ENCODE data around the gene PTOV1. TPM values are rescaled to one million over a fixed set of nuclear protein-coding genes. Genes with fewer than 3 reads are reported as not detected.

PTOV1 gene
- total and polyA plus RNA-seq, 7 donors = 52.2 to 105 (median 63.8) TPM

DNA sequence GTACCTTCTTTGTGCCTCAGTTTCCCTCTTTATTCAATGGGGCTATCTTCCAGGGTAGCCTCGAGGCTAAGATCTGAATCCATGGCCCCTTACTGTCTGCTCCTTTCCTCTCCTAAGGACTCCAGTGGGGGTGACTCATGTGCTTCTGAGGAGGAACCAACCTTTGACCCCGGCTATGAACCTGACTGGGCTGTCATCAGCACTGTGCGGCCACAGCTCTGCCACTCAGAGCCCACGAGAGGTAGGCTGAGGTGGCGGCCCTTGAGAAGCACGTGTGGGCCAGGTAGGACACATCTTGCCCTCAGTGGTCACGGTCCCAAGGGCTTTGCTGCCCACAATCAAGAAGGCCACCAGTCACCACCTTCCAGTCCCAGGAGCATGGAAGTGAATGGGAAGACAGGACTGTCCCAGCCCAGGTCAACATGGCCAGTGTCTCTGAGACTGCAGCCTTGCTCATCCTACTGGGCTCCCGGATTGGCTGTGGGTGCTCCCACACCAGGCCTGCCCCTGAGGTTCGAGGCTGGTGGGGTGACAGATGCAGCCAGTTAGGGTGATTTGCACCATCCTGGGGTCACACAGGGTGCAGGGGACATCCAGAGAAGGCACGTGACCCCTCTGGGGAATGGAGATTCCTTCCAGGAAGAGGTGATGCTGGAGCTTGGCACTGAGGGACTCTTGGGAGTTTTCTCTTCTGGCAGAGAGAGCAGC, 29.4 kb downstream of the PTOV1 start:
- H3K27me3 ChIP-seq = no peaks in the 10 kb centered on the region
- no peaks in the 10 kb centered on the region for H3K9me3 ChIP-seq
- no peak overlapping the region for H3K27ac ChIP-seq
- DNase-seq = no peak
- TF ChIP-seq, protein P1, sequence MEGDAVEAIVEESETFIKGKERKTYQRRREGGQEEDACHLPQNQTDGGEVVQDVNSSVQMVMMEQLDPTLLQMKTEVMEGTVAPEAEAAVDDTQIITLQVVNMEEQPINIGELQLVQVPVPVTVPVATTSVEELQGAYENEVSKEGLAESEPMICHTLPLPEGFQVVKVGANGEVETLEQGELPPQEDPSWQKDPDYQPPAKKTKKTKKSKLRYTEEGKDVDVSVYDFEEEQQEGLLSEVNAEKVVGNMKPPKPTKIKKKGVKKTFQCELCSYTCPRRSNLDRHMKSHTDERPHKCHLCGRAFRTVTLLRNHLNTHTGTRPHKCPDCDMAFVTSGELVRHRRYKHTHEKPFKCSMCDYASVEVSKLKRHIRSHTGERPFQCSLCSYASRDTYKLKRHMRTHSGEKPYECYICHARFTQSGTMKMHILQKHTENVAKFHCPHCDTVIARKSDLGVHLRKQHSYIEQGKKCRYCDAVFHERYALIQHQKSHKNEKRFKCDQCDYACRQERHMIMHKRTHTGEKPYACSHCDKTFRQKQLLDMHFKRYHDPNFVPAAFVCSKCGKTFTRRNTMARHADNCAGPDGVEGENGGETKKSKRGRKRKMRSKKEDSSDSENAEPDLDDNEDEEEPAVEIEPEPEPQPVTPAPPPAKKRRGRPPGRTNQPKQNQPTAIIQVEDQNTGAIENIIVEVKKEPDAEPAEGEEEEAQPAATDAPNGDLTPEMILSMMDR (IDR thresholded peaks at IDR 0.05) = no peak
- TF ChIP-seq EP300 (IDR thresholded peaks at IDR 0.05) (no peak), POLR2A (IDR thresholded peaks at IDR 0.05) (no peak), POLR2AphosphoS5 (IDR thresholded peaks at IDR 0.05) (no peak)
- intact Hi-C loops (cut with DNase I) = no loop called here
- peaks cover 0 to 20% (median 17%) of the 10 kb centered on the region in 4 donors for H3K4me1 ChIP-seq
- peaks cover 53 to 68% (median 59%) of the 10 kb centered on the region in 4 donors for H3K36me3 ChIP-seq
- H3K4me3 ChIP-seq = no peak overlapping the region
- 86 to 93% methylated on average over 10 of the region's 10 CpGs for WGBS, 2 donors

DNA sequence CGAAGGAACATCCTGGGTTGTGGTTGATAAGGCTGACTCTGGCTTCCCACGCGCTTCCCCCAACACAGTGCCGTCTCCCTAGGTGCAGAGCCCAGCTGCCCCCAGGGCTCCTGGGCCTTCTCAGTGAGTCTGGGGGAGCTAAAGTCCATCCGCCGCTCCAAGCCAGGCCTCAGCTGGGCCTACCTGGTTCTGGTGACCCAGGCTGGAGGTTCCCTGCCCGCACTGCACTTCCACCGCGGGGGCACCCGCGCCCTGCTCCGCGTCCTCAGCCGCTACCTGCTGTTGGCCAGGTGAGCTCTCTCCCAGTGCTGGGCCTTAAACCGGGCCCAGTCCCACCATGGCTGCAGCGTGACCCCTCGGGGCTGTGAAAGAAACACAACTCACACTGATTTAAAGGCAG, 30.2 kb downstream of the PTOV1 start:
- 97 to 98% methylated on average over 17 of the region's 17 CpGs for WGBS, 2 donors
- peaks cover 57 to 76% (median 60%) of the 10 kb centered on the region in 4 donors for H3K36me3 ChIP-seq
- intact Hi-C loops (cut with DNase I) = no loop called here

GRCh38 chr19:49881672-49882394, 30.9 kb downstream of the PTOV1 start:
- Histone ChIP-seq H3K27ac (no peak overlapping the region), H3K4me1 (peaks cover 0 to 16% (median 11%) of the 10 kb centered on the region in 4 donors), H3K36me3 (peaks cover 57 to 83% (median 60%) of the 10 kb centered on the region in 4 donors), H3K9me3 (no peaks in the 10 kb centered on the region), H3K4me3 (no peak overlapping the region), H3K27me3 (no peaks in the 10 kb centered on the region)
- TF ChIP-seq EP300 (IDR thresholded peaks at IDR 0.05) = no peak
- TF ChIP-seq, protein P1 (IDR thresholded peaks at IDR 0.05) = no peak
- no peak for TF ChIP-seq POLR2AphosphoS5 (IDR thresholded peaks at IDR 0.05)
- TF ChIP-seq POLR2A (IDR thresholded peaks at IDR 0.05) = no peak
- DNase-seq = no peak
- intact Hi-C loops (cut with DNase I) = no loop called here
- WGBS, 2 donors = 93 to 96% methylated on average over 31 of the region's 31 CpGs

More for the DNA sequence above, 30.2 kb downstream of the PTOV1 start:
- TF ChIP-seq POLR2A (IDR thresholded peaks at IDR 0.05) (no peak), EP300 (IDR thresholded peaks at IDR 0.05) (no peak), POLR2AphosphoS5 (IDR thresholded peaks at IDR 0.05) (no peak)
- TF ChIP-seq, protein P1 (IDR thresholded peaks at IDR 0.05) = no peak
- no peak for DNase-seq
- H3K27me3 ChIP-seq = no peaks in the 10 kb centered on the region
- H3K4me1 ChIP-seq = peaks cover 0 to 16% (median 11%) of the 10 kb centered on the region in 4 donors
- no peaks in the 10 kb centered on the region for H3K9me3 ChIP-seq
- H3K27ac ChIP-seq = no peak overlapping the region
- no peak overlapping the region for H3K4me3 ChIP-seq

DNA sequence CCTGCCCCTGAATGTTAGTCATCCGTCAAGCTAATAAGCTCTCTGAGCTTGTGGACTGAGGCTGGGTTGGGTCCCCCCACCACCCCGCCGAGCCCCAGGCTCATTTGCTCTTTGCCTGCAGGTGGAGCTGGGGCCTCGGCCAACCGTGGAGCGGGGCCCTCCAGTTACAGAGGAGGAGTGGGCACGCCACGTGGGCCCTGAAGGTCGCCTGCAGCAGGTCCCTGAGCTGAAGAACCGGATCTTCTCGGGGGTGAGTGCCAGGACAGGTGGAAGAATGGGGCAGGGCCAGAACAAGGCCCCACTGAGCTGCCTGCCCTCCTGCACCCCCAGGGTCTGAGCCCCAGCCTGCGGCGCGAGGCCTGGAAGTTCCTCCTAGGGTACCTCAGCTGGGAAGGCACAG, 31.7 kb downstream of the PTOV1 start:
- no peak overlapping the region for H3K4me3 ChIP-seq
- WGBS, 2 donors = 97 to 98% methylated on average over 14 of the region's 14 CpGs
- peaks cover 0 to 16% (median 11%) of the 10 kb centered on the region in 4 donors for H3K4me1 ChIP-seq
- H3K27ac ChIP-seq = no peak overlapping the region
- no peaks in the 10 kb centered on the region for H3K9me3 ChIP-seq
- no peak for DNase-seq
- TF ChIP-seq EP300 (IDR thresholded peaks at IDR 0.05) = no peak
- TF ChIP-seq POLR2AphosphoS5 (IDR thresholded peaks at IDR 0.05) = no peak
- TF ChIP-seq POLR2A (IDR thresholded peaks at IDR 0.05) = no peak
- TF ChIP-seq, protein P1 (IDR thresholded peaks at IDR 0.05) = no peak
- peaks cover 57 to 90% (median 64%) of the 10 kb centered on the region in 4 donors for H3K36me3 ChIP-seq
- intact Hi-C loops (cut with DNase I) = no loop called here
- no peaks in the 10 kb centered on the region for H3K27me3 ChIP-seq
